GM21447 (cell line): ENCODE results near the gene BCL2A1.
"Not testable (repeated sequence)": the region's sequence is repeated elsewhere in the genome, so short reads cannot be mapped to it uniquely, and the experiment has no call there.

ENCODE experiments used
- ATAC-seq: cut with Tn5 transposase; IDR thresholded peaks from one replicate; pipeline ENCODE4 v1.9.1; 2021; ENCODE audit not compliant: unreplicated experiment

Gene BCL2A1

GRCh38 chr15:79962178-79962577 is 8.8 kb downstream of the BCL2A1 start:
- ATAC-seq = no peak

- no peak for ATAC-seq
Observed at GRCh38 chr15:79960502-79961212, 10.3 kb downstream of the BCL2A1 start.

- no peak for ATAC-seq
Observed at GRCh38 chr15:79957741-79958140, 13.3 kb downstream of the BCL2A1 start.

- no peak for ATAC-seq
Observed at GRCh38 chr15:79956354-79956939, 14.5 kb downstream of the BCL2A1 start.

GRCh38 chr15:79954661-79955060 is 16.3 kb downstream of the BCL2A1 start:
- ATAC-seq = no peak

- ATAC-seq = no peak
Observed at GRCh38 chr15:79953951-79954444, 17.0 kb downstream of the BCL2A1 start.

GRCh38 chr15:79952329-79952728 is 18.7 kb downstream of the BCL2A1 start:
- no peak for ATAC-seq

GRCh38 chr15:79950247-79950646 is 20.7 kb downstream of the BCL2A1 start:
- ATAC-seq = no peak

- ATAC-seq = no peak
Observed at GRCh38 chr15:79948761-79949160, 22.2 kb downstream of the BCL2A1 start.

- ATAC-seq = no peak
Observed at GRCh38 chr15:79948095-79948695, 22.8 kb downstream of the BCL2A1 start.

GRCh38 chr15:79947009-79947408 is 24.0 kb downstream of the BCL2A1 start:
- no peak for ATAC-seq

GRCh38 chr15:79944622-79945021 is 26.4 kb downstream of the BCL2A1 start:
- ATAC-seq = no peak

- ATAC-seq = peak; percentile 95
Observed at GRCh38 chr15:79943820-79944219, 27.2 kb downstream of the BCL2A1 start.

- no peak for ATAC-seq
Observed at GRCh38 chr15:79942741-79943481, 28.1 kb downstream of the BCL2A1 start.

- no peak for ATAC-seq
Observed at GRCh38 chr15:79939399-79939798, 31.6 kb downstream of the BCL2A1 start.

- no peak for ATAC-seq
Observed at GRCh38 chr15:79938143-79938542, 32.9 kb downstream of the BCL2A1 start.

- ATAC-seq = not testable (repeated sequence)
Observed at GRCh38 chr15:79935556-79936201, 35.3 kb downstream of the BCL2A1 start.

- no peak for ATAC-seq
Observed at GRCh38 chr15:79933231-79933630, 37.8 kb downstream of the BCL2A1 start.

GRCh38 chr15:79932447-79932846 is 38.5 kb downstream of the BCL2A1 start:
- no peak for ATAC-seq

GRCh38 chr15:79930516-79930915 is 40.5 kb downstream of the BCL2A1 start:
- no peak for ATAC-seq

- ATAC-seq = no peak
Observed at GRCh38 chr15:79929412-79929811, 41.6 kb downstream of the BCL2A1 start.
